NCI-H1930 (cell line): ENCODE results near the gene NAGK.

Experiments
- DNase-seq, 2 experiments: peaks; one replicate each; lab custom pipeline; 2025; lab: John Stamatoyannopoulos, UW

Gene NAGK

DNA sequence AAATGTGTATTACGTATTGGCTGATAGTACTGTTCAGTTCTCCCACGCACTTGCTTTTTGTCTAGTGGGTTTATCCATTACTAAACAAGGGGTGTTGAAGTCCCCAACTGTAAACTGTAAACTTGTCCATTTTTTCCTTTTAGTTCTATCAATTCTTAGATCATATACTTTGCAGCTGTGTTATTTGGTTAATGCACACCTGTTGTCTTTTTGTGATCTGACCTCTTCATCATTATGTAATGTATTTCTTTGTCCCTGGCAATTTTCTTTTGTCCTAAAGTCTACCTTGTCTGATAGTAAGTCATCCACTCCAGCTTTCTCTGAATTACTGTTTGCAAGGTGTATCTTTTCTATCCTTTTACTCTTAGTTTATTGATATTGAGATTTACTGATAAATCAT is 39.6 kb downstream of the NAGK start:
- DNase-seq: no peak

DNA sequence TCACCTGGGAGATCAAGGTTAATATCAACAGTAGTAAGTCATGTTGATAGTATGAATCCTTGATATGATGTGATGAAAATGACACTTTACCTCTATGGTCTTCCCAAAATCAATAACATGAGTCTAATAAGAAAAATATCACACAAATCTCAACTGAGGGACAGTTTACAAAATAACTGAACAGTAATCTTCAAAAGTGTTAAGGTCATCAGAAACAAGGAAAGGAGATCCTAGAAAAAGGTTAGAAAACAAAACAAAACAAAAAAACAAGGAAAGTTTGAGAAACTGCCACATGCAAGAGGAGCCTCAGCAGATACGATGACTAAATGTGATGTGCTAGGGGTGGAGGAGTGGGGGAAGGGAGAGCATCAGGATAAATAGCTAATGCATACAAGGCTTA is 45.4 kb downstream of the NAGK start:
- DNase-seq: no peak

GRCh38 chr2:71117063-71117462 is 48.6 kb downstream of the NAGK start:
- no peak for DNase-seq

DNA sequence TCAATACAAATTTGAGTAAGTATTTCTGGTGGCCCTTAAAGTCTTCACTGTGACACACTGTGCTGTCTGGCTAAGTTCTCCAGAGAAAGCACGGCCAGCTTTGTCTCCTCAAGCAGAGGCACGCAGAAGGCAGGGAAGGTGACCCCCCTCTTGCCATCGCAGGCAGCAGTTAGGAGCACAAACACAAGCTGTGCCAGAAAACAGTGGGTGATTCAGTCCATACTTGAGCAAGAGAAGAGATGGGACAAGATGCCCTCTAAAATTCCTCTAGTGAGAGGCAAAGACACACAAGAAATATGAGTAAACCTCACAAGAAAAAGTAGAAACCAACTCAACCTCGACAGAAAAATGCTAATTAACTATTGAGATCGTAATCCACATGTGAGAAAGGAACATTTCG is 51.7 kb downstream of the NAGK start:
- no peak for DNase-seq

GRCh38 chr2:71121479-71121878 is 53.0 kb downstream of the NAGK start:
- DNase-seq: no peak

DNA sequence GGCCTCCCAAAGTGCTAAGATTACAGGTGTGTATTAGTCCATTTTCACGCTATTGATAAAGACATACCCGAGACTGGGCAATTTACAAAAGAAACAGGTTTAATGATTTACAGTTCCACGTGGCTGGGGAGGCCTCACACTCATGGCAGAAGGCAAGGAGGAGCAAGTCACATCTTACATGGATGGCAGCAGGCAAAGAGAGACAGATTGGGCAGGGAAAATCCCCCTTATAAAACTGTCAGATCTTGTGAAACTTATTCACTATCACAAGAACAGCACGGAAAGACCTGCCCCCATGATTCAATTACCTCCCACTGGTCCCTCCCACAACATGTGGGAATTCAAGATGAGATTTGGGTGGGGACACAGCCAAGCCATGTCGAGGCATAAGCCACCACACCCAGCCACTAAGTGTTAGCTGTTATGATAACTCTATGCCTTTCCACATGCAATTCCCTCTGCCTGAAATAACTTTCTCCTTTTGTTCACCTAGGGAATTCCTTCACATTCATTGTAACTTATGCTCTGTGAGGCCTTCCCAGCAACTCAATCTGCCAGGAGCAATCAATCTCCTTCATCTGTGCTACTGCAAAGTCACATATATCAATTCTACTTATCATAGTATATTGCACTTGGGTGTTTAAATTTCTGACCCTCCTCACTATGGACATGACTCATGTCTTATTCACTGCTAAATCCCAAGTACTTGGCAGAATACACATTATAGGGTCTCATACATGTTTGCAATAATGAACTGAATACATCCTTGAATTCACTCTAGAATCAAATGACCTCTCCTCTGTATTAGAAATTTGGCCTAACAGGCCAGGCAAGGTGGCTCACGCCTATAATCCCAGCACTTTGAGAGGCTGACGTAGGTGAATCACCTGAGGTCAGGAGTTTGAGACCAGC is 54.2 kb downstream of the NAGK start:
- DNase-seq: no peak

GRCh38 chr2:71125506-71126294 is 57.3 kb downstream of the NAGK start:
- DNase-seq: no peak

DNA sequence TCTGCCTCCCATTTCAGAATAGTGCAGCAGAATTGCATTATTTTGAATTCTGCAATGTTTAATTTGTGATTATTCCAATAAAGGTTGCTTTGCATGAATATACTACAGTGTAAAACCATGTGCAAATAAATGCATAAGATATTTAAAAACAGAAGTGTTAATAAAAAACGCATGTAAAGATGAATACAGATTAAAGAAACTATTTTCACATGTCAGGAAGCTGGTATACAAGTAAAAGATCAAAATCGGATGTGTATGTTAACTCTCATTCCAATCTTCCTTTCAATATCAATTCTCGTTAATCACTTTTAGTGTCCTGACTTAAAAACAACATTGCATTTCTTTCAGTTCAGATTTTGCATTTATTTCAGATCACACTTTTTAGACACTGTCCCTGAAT is 58.5 kb downstream of the NAGK start:
- DNase-seq: no peak
